Coronary artery (tissue), 2 donors: ENCODE data around the gene APBA1.

Experiments used
- DNase-seq: peaks from one replicate; pipeline ENCODE4 v3.0.0-alpha.2; 2017; ENCODE audit warnings: low spot score
- H3K27ac ChIP-seq, 2 donors: fragments of 200-600 bp; sonication (generic); one replicate each; pipeline ENCODE4 v1.5.1; 2016 to 2019
- H3K4me3 ChIP-seq: fragments of 200-600 bp; sonication (generic); 2 replicates; pipeline ENCODE4 v1.5.1; 2016; ENCODE audit warnings: mild to moderate bottlenecking, moderate library complexity
- TF ChIP-seq, protein P1 (sequence below): fragments of 200-600 bp; sonication (generic); IDR thresholded peaks from one replicate; pipeline ENCODE4 v1.5.1; 2019; ENCODE audit warnings: antibody characterized with exemption

APBA1 gene

DNA sequence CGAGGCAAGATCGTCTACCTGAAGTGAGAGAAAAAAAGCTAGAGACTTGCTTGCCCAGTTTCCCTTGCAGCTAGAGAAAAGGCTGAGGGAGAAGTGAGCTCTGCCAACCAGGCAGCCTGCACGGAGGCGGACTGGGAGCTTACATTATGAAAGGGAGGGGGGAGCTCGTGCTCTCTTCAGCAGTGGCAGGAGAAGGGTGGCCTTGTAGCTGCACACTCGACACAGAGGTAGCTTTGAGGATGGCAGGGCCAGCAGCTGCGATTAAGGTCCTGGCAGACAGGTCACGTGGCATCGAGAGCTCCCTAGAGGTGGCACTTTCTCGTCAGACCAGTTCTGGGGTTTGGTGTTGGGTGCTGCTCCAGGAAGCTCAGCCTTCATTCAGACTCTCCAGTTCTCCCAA is 26.7 kb downstream of the APBA1 start:
- TF ChIP-seq, protein P1, sequence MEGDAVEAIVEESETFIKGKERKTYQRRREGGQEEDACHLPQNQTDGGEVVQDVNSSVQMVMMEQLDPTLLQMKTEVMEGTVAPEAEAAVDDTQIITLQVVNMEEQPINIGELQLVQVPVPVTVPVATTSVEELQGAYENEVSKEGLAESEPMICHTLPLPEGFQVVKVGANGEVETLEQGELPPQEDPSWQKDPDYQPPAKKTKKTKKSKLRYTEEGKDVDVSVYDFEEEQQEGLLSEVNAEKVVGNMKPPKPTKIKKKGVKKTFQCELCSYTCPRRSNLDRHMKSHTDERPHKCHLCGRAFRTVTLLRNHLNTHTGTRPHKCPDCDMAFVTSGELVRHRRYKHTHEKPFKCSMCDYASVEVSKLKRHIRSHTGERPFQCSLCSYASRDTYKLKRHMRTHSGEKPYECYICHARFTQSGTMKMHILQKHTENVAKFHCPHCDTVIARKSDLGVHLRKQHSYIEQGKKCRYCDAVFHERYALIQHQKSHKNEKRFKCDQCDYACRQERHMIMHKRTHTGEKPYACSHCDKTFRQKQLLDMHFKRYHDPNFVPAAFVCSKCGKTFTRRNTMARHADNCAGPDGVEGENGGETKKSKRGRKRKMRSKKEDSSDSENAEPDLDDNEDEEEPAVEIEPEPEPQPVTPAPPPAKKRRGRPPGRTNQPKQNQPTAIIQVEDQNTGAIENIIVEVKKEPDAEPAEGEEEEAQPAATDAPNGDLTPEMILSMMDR: no peak
- Histone ChIP-seq H3K27ac (no peak overlapping the region), H3K4me3 (no peak overlapping the region)
- DNase-seq: no peak

DNA sequence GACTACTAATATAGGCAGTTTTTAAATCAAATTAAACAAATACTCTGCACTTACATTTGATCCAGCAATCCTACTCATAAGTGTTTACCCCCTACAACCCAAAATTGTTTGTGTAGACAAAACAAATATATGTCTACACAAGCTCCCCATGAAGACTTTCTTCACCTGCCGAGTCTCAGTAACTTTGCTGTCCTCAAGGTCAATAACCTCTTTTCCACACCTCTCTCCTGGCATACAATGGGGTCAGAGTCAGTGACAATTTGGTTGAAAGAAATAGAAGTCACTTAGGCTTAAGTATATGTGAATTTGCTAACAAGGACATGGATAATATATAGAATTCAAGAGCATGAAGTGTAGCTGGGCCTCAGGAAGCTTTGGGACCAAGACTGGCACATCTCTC is 29.1 kb downstream of the APBA1 start:
- Histone ChIP-seq H3K27ac (no peak overlapping the region), H3K4me3 (no peak overlapping the region)
- TF ChIP-seq, protein P1: no peak
- DNase-seq: no peak

DNA sequence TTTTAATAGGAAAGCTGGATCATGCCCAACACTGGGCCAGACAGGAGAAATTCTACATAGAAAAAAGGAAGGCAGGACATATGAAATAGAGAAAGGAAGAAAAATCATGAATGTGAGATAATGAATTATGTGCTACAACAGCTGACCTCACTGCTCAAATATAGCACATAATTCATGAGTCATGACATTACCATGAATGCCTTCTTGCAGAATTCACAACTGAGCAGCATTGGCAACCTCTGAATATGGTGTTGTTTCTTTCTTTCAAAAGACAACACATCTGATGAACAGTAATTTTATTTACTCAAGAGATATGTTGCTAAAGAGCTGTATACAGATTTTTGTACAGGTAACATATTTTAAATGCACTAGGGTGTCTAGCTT is 34.4 kb downstream of the APBA1 start:
- TF ChIP-seq, protein P1: no peak
- Histone ChIP-seq H3K4me3 (no peak overlapping the region), H3K27ac (no peak overlapping the region)
- no peak for DNase-seq

DNA sequence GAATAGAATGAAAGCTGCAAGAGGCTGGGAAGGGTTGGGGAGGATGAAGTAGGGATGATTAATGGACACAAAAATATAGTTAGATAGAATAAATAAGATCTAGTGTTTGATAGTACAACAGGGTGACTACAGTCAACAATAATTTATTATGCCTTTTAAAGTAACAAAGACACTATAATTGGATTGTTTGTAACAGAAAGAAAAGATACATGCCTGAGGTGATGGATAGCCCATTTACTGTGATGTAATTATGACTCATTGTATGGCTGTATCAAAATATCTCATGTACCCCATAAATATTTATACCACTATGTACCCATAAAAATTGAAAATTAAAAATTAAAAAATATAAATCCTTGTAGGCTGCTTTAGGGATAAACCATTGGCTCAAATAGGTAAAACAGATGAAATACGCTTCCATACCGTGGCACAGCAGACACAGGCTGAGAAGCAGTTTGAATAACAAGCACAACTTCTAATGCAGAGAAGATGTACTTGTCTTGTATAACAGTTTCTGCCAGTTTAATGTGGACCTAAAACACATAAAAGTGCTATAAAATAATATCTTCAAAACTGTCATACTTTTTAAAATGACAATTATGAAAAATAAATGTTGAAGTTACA is 34.9 kb downstream of the APBA1 start:
- no peak for DNase-seq
- TF ChIP-seq, protein P1: no peak
- no peak overlapping the region for H3K27ac ChIP-seq
- no peak overlapping the region for H3K4me3 ChIP-seq

DNA sequence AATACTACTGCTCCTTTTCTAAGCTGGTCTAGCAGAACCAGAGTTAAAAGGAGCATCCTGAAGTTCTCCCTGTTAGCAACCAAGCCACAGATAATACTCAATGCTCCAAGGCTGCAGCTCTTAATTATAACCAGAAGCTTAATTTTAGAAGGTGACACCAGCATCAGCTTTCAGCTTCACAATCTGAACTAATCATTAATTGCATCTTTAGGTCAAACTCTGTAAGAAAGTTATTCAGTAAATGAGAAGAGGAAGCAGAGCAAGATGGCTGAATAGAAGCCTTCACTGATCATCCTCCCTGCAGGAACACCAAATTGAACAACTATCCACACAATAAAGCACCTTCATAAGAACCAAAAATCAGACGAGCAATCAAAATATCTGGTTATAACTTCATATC is 38.5 kb downstream of the APBA1 start:
- no peak for DNase-seq
- Histone ChIP-seq H3K27ac (no peak overlapping the region), H3K4me3 (no peak overlapping the region)
- TF ChIP-seq, protein P1: no peak

DNA sequence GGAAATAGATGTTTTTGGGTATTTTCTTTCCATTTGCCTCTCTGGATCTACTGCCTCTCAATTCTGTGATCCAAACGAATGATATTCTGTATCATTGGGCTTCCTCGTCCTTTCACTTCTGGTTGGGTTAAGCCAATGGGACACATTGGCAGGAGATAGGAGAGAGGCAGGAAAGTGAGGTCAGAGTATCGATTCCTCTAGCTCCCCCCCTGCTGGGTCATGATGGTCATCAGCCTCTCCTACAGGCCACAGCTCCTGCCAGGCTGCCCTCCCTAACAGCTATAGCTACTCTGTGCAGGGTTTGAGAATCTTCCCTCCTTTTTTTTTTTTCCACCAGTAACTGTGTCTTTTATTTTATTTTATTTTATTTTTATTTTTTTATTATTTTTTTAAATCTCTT is 39.4 kb downstream of the APBA1 start:
- TF ChIP-seq, protein P1: no peak
- no peak overlapping the region for H3K4me3 ChIP-seq

DNA sequence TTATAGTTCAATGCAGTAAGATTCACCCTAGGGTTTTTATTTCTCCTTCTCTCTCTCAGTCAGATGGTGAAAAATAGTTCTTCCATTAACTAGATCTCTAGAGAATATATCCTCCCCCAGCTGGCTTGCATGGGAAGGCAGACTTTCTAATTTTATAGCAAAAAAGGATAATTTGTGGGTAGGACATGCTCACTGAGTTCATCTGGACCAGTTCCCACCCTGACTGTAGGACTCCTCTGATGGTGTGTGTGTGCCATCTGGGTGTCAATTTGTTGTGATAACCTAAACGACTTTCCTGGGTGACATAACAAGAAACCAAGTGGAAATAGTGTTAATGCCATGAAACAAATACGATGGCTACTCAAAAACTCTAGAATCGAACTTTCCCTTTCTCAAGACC is 44.9 kb downstream of the APBA1 start:
- no peak overlapping the region for H3K27ac ChIP-seq
- DNase-seq: no peak
- TF ChIP-seq, protein P1: no peak
- H3K4me3 ChIP-seq: no peak overlapping the region

More for the DNA sequence above, 39.4 kb downstream of the APBA1 start:
- DNase-seq: no peak
- H3K27ac ChIP-seq: no peak overlapping the region
